GM21423 (cell line): ENCODE results near the gene CAMK1D.

Experiments used
- ATAC-seq: cut with Tn5 transposase; IDR thresholded peaks from one replicate; pipeline ENCODE4 v1.9.1; 2021; ENCODE audit warnings: mild to moderate bottlenecking, moderate library complexity; ENCODE audit not compliant: unreplicated experiment

Gene CAMK1D

DNA sequence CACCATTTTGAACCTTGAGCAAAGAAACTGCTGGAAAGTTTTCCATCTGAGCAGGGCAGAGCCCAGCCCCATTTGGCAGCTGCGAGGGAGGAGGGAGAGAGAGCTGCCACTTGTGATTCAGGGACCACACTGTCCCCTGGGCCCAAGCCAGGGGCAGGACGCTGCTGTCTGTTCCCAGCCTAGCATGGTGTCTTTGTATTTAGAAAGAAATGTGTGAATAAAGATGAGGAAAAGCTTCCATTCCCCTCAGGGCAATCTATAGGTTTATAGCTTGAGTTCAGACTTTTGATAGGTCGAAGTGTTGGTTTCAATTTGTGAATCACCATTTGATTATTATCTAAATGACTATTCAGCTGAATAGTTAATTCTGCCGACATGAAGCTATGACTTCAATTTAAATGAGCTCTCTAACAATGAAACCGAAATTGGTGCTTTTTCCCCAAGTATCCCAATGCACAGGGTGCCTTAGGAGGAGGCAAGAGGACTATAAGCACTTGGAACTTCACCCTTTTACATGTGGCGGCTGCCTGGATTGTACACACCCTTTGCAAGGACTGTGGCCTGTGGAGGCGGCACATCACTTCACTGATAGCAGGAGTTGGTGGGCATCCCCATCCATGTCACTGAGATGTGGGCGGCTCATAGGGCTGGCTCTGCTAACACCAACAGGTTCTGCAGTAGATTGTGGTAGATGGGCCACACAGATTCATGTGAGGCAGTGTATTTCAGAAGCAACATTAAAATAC lies 428.7 kb downstream of the CAMK1D start:
- no peak for ATAC-seq

DNA sequence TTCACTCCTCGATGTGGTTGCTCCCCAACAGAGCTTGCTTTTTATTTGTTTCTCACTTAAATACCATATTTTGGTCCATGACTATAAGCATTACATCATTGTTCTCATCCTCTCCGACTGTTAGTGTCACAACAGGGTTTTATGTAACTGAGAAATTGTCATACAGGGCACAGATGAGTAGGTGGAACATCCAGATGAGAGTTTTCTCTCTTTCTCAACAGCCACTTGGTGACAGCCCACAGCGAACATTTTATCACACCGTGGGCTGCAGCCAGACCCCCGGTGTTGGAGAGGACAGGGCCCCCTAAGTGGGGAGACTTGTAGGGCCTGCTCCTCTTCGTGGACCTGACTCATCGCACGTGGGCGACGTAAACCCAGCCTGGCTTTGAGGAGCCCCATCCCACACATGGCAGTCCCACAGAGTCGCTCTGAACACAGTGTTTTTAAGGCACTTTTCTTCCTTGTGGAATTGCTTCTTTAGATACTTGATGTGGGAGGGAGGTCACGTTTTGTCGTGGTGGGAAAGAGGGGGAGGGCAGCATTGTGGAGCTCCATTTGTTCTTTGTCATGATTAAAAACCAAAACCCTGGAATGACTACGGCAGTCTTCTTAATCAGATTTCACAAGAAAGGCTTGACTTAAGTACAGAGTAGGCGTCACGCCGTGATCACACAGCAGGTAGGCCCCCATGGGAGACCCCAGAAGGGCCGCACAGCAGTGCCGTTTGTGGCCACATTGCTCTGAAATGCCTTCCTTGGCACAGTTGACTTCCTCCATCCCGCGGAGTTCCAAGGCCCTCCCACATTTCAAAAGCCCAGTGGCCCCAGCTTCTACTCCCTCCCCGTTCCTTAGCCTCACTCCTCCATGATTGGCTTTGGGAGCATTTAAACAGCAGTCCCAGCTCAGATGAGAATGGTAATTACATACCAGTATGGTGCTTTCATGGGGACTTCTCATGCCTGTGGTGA lies 431.6 kb downstream of the CAMK1D start:
- ATAC-seq = no peak

DNA sequence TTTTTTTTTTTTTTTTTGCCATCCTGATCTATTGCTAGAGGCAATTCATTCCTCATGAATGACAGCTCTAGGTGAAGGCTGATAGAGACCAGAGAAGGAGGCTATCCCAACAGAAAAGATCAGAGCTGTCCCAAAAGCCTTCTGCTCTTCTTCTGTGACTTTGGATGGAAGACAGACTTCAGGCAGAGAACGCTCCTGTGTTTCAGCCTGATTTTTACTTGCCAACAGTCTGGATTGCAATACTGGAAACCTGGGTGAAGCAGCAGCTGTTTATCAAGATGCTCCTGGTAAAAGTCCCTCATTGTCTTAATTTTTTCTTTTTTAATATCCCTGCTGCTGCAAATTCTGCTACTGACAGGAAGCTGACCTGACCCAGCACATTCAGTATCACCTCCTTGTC lies 432.6 kb downstream of the CAMK1D start:
- no peak for ATAC-seq

DNA sequence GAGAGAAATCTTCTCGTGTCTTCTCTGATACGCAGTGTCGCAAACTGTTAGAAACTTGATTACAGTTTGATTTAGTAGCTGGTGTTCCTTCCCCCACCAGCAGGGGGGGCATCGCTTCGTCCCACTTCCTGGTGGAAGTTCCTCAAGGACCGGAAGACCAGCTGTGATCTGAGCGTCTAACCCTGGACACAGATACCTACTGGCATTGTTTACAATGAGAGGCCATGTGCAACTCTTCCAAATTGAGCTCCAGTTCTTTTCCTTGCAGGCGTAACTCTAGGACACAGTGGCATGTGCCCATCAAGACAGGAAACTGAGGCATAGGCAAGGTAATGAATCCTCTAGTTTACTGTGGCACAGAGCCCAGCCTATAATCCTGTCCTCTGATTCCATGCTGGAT lies 433.2 kb downstream of the CAMK1D start:
- no peak for ATAC-seq

DNA sequence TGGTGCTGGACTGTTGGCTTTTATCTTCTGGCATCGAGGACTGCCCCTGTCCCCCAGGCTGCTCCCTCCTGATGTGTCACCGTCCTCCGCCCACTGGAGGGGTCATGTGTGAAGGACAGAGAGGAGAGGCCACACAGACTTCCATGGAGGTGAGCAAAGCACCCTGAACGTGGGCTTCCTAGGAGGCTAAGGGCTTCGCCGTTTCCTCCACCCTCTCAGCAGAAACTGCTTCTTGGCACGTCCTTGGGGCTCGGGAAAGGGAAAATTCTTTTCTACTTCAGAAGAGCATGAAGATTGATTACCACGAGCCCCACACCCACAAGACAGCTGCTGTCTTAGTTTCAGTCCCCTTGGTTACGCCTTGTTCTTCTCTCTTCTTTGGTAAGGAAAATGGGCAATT lies 433.9 kb downstream of the CAMK1D start:
- ATAC-seq = no peak

DNA sequence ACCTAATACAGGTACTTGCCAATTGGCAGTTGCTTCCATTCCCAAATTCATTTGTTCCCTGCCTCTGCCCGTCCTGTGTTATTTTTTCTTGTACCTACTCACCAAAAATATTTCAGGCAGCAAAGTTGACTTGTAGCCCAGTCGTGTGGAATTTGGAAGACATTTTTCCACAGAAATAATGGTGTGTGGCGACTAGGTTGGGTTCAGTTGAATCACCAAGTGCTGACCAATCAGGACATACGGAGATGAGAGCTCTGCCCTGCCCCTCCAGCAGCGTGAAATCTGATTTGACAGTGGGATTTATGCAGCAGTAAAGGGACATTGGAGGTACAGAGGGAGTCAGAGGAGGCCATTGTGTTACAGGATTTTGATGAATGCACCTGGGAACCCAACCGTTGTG lies 435.3 kb downstream of the CAMK1D start:
- ATAC-seq = no peak

DNA sequence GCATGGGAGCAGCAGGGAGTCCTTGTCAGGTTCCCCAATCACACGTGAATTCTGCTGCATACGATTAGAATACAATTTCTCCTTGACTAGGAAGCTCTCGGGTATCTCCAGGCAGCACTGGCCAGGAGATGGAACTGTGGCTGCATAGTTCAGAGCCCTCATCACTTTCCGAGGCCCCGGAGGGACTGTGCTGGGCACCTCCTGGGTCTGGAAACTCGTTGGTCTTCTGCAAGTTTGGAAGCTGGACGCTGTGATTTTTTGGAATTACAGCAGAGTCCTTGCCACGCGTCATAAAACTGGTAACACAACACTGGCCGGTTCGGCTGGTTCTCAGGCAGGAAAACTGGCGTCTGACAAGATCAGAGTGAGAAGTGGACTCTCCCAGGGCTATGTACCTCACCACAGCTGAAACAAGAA lies 436.1 kb downstream of the CAMK1D start:
- ATAC-seq = no peak

DNA sequence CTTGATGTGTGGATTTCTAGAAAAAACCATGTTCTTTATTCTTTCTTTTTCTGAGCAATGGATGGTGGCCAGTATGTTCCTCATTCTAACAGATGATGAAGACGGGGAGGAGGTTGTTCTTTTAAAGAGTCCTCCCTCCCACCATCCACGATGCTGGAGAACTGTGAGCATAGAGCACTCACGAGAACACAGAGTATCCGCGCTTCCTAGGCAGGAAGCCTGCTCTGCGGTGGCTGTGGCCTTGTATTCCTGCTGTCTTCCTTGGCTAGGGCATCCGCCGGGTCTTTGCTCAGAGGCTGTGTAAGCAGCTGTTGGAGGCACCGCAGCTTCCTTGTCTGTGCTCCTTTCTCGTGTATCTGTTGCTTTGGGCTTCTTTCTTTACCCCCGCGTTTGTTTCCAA lies 437.9 kb downstream of the CAMK1D start:
- no peak for ATAC-seq

DNA sequence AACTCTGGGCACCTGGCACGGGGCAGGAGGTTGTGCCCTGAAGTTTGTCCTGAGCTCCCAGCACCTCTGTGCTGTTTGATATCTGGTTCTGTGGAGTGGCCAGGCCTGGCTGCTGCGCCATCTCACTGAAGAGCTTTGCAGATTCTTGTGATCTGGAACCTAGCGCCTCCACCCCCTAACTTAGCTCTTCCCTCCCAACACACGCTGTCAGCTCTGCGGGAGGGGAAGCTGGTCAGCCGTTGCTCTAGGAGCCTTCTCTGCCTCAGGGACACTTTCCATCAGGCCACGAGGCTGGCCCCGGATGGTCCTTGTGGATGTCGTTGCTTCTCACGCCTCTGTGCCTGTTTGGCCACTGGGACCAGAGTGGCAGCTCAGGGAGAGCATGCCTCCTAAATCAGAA lies 438.9 kb downstream of the CAMK1D start:
- no peak for ATAC-seq

DNA sequence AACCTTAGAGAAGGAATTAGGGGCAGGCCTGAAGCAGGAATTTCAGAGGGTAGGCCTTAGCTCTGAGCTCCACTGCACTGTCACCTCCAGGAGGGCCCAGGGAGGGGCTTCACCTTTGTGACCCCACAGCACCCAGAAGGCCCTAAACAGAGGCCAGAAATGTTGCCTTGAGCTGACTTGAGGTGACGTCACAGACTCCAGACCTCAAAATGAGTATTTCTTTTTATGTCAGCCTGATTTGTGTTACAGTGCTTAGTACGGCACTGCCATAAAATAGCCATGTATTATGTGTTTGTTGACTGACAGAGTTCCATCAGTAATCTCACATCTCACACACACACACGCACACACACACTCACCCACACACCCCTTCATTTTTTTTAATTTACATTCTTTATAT lies 440.9 kb downstream of the CAMK1D start:
- ATAC-seq = no peak

DNA sequence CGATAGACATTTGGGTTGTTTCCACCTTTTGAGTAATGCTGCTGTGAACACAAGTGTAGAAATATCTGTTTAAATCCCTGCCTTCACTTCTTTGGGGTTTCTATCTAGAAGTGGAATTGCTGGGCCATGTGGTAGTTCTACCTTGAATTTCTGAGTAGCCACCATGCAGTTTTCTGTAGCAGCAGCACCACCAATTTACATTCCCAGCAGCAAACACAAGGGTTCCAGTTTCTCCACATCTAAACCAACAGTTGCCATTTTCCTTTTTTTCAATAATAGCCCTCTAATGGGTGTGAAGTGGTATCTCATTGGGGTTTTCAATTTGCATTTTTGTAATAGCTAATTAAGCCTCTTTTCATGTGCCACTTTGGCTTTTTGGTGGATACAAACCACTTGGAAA lies 442.4 kb downstream of the CAMK1D start:
- no peak for ATAC-seq

DNA sequence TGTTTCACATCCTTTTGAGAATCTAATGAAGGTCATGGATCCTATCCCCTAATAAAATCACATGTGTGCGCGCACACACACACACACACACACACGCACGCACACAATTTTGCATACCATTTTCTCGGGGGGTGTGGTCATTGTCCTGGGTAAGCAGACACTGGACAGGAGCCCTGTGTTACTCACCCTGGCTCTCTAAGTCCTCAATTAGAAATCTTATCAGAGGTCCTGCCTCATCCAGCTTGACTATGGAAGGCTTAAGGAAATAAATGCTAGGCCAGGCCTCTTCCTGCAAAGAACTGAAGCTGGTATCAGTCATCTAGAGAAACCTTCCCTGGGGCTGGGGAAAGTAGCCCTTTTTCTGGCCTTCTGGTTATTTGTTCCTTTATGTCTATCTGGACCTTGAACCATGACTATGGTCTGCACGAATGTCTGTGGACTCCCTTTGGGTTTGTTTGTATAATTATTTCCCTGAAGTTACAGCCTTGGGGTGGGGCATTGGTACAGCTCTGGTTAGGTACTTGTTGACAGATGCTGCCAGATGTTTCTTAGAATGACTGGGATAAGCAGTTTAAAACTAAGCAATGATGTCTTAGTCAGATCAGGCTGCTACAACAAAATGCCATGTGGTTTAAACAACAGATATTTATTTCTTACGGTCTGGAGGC lies 443.7 kb downstream of the CAMK1D start:
- ATAC-seq = no peak

DNA sequence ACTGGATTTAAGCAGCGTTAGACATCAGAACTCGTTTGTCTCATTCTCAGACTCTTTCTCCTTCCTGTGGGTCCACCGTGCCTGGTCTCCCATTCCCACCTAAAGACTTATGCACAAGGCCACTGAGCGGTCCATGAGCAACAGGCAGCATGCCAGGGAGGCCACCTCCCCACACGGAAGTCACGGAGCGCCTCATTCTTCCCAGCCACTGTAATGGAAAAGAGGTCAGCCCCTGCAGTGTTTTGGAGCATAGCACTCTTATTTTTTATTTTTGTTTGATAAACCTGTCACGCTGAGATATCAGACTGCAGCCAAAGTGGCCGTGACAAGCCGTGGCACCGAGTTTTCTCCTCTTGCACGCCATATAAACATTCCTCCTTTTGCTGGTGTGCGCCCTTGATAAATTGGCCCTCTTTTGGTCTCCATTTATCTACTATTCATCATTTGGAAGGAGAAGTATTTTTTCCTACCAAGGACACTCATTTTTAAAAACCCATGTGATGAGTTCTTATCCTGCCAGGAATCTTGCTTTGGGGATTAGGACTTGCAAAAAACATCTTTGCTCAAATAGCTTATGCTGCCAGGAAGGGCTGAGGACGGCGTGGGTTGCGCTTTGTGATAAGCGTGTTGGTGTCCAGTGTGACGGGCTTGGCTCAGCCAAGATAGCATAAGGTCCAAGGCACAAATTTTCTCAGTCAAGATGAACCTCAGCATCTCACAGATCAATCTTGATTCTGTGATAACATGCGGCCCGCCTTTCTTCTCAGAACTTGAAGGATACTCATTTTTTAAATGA lies 446.2 kb downstream of the CAMK1D start:
- ATAC-seq = no peak

DNA sequence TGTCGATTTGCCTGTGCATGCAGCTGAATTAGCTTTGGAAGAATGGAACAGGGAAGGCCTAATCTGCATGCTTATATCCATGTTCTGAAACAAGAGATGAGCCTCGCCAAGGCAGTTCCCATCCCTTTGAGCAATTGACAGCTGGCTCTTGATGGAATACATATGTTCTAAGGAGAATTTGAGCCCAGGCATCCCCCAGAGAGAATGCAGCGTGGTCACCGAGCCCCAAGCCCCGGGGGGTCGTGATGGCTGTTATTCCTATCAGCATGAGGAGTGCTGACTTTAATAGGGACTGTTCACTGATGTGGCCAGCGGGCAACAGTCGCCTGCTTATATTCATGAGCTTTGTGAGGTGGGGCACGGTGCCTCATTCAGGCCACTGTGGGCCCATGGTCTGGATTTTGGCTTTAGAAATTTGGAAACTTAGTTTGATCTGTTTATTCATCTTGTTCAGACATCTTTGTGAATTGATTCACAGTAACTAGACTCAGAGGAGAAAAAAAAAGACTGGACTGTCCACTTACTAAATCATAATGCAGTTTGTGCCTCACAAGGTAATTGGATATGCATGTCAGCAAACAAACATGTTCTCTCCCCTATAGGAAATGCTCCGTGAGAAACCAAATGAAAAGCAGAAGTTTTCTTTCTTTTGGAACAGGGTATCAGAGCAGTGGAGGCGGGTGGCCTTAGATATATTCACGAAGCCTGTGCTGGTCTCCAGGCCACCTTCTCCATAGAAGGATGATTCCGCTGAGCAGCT lies 447.2 kb downstream of the CAMK1D start:
- ATAC-seq = no peak

DNA sequence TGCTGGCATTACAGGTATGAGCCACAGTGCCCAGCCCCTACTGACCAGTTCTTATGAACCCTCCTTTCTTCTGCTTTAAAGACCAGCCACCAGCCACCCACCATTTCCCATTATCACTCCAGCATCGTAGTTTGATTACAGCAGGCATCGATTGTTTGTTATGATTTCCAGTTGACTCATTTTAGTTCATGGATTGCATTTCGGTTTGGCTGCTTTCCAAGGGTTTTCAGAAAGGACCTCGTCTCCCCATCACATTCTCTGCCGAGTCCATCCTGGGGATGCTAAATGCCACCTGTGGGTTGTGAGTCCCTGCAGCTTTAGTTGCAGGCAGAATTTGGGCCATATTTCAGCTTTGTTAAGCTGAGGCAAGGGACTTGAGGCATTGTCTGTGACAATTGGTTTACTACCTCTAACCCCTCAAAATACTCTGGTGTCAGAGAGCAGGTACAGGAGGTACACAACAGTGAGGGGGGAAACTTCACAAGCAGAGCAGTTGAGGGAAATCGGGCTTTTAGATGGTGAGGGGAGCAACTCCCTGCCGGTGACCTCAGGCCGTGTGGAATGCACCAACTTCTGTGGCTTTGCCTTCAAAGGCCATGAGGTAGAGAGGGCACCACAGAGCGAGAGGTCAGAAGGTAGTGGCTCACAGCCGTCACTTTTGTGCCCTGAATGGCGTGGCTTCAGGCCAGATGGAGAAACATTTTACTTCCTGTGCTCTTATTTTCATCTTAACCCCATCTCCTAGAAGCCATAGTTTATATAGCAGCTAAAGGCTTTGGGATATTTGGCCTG lies 448.3 kb downstream of the CAMK1D start:
- no peak for ATAC-seq

DNA sequence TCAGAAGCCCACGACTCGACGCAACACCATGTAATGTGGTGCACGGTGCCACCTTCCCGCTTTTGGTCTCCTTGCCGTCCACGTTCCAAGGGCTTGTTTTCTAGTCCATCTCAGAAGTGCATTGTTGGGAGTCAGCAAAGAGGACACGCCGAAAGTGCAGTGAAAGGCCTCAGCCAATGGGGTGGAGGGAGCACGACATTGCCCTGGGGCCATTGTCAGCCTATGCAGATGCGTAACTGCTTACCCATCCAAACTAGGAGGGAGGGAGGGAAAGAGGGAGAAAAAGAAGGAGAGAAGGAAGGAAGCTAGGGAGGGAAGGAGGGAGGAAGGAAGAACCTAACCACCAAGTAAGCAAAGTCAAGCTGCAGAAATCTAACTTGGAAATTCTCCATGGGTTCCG lies 449.8 kb downstream of the CAMK1D start:
- no peak for ATAC-seq

DNA sequence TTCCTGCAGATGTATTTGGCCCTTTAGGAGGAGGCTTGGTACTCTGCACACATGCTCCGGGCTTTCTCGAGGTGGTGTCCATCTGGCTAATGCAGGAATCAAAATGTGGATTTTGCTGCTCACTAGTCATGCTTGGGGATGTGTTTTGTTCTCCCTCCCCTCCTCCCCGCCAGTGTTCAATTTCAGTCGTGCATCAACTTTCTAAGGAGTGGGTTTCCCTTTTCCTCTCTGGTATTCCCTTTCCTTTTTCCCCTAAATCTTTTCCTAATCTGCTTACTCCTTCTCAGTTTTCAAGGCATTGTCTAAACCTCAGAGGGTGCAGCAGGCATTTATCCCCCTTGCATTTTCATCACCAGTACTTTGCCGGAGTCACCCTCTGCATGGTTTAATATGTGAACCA lies 450.4 kb downstream of the CAMK1D start:
- ATAC-seq = no peak

DNA sequence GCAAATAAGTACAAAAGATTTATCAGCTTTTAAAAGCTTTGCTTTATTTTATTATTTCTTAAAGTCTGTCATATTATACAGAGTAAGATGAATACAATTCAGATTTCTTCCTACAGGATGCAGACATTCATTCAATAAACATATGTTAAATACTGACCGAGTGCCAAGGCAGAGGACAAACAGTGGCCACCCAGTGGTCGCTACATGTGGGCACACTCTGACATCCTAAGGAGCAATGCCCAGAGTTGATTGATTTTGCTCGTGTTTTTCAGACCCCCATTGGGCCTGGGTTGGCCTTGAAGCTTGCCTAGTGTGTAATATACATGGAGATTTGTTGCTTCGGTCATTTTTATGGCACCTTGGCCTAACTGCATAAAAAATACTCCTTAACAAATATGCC lies 451.0 kb downstream of the CAMK1D start:
- ATAC-seq = no peak
